Cerebellar cortex (tissue), 1 donor: ENCODE measurements around the gene CDC23.
"Not testable (repeated sequence)": the region's sequence is repeated elsewhere in the genome, so short reads cannot be mapped to it uniquely, and the experiment has no call there.

ENCODE experiments used
- DNase-seq: peaks from one replicate; pipeline ENCODE4 v3.0.0-alpha.2; 2015; ENCODE audit warnings: low spot score

CDC23 gene

GRCh38 chr5:138216799-138217198, 3.7 kb upstream of the CDC23 start:
- no peak for DNase-seq

DNA sequence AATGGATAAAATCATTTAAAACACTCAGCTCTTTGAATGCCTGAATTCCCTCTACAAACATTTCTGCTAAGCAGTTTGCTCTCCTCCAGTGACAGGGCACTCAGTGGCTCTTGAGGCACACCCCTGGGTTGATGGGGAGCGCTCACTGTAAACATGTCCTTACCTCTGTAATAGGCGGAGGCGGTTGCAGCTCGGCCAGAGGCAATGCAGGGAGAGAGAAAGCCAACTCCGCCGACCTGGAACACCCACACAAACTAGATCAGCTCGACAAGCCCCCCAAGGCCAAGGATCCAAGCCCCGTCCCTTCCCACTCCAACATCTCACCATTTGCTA, 329 bp downstream of the CDC23 start:
- DNase-seq = no peak

- DNase-seq = no peak
Observed at GRCh38 chr5:138210985-138211384, 2.1 kb downstream of the CDC23 start.

DNA sequence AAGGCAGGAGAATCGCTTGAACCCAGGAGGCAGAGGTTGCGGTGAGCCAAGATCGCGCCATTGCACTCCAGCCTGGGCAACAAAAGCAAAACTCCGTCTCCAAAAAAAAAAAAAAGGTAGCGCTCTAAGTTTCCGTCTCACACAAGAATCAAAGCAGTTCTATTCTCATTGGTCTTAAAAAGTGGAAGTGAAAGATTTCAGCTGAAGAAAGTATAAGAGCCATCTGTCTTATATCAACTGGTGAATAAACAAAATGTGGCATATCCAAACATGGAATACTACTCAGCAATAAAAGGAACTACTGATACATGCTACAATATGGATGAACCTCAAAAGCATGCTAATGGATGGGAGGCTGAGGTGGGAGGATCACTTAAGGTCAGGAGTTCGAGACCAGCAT, 19.3 kb downstream of the CDC23 start:
- DNase-seq = not testable (repeated sequence)

GRCh38 chr5:138192826-138193225, 20.3 kb downstream of the CDC23 start:
- DNase-seq = no peak

GRCh38 chr5:138188626-138189025, 24.5 kb downstream of the CDC23 start:
- no peak for DNase-seq

- DNase-seq = no peak
Observed at GRCh38 chr5:138186002-138186447, 27.1 kb downstream of the CDC23 start.

DNA sequence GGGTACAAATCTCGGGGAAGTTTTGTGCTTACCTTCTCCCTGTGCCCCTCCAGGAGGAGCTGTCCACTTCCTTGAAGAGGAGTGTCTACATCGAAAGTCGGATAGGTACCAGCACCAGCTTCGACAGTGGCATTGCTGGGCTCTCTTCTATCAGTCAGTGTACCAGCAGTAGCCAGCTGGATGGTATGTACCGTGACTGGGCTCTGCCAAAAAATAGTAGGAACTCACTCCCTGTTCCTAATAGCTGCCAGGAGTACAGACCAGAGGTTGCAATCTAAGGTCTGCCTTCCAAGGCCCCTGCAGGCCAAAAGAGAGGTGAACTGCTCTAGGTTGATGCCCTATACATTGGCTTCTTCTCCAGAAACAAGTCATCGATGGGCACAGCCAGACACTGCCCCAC, 30.3 kb downstream of the CDC23 start:
- DNase-seq = no peak

DNA sequence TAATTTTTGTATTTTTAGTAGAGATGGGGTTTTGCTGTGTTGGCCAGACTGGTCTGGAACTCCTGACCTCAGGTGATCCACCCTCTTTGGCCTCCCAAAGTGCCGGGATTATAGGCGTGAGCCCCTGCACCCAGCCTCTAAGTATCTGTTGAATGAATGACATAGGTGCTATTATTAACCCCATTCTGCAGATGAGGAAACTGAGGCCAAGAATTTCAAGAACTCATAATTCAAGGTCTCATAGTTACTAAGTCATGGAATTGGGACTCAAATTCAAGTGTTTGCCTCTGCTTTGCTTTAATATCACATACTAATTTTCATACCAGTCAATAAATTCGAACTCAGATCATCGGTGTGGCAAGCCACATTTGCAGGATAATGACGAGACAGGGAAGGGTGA, 32.3 kb downstream of the CDC23 start:
- no peak for DNase-seq

GRCh38 chr5:138180183-138180782, 32.8 kb downstream of the CDC23 start:
- DNase-seq = peak; percentile 67

DNA sequence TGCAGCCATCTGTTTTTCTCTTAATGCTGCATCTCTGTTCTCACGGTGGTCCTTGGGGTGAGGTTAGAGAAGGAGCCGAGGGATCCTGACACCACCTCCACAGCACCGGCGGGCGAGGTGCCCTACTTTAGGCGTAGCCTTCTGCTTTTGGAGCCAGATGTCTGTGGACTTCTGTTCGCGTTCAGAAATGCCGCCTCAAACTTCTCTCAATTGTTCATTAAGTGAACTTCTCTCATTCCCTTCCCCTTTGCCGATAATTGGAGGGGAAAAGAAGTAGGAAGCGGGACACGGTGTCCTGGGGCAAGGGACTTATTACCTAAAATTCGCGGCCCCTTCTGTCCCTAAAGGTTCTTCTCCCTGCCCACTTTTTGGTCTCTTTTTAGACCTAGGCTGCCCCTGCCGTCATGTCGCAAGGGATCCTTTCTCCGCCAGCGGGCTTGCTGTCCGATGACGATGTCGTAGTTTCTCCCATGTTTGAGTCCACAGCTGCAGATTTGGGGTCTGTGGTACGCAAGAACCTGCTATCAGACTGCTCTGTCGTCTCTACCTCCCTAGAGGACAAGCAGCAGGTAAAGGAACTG, 33.8 kb downstream of the CDC23 start:
- DNase-seq = no peak

GRCh38 chr5:138178516-138179276, 34.4 kb downstream of the CDC23 start, which contains the start of the genes BRD8 and KIF20A:
Gene BRD8 (minus strand): TSS chr5:138178630. CDS start chr5:138178614, 16 bp downstream.
Gene KIF20A (plus strand): TSS chr5:138179112. CDS start chr5:138179681, 569 bp downstream.
- DNase-seq = peak; percentile 98

DNA sequence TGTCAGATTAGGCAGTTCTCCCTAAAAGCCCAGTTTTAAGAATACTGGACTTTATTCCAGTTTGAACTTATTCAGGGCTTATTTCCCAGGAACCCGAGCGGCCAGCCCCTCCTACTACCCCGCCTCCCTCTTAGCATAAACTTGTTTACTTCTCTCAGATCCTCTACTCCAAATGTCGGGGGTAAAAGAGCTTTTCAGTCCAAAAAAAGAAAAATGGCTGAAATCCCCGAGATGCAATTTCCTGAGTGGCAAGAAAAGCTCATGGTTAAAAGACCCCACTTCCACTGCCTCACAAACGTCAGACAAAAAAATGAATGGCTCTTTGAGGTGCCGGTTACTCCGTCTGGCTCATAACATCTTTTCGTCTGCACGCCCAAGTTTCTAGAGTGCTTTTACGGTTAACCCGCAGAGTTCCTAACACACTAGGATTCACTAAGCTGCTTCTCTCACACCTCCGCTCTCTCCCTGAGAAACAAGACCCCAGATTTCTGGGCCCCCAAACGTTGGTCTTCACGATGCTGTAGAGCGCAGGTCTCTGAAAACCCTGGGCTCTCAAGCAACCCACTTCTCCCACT, 35.1 kb downstream of the CDC23 start:
- DNase-seq = peak; percentile 58

DNA sequence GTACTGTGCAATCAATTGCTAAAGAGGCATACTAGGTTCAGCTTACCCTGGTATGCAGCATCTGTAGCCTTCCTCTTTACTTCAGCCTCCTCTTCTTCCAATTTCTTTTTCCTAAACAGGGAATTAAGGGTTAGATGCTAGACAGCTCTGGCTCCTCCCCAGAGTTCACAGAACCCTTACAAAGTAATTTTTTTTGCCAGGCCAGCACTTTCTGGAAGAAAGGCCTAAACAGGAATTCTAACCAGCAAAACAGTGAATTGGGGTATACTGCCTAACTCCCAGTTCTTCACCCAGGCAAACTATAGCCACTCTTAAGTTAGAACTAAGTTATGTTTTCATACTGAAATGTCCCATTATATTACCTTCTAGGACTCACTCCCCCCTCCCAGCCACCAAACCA, 42.8 kb downstream of the CDC23 start:
- no peak for DNase-seq

DNA sequence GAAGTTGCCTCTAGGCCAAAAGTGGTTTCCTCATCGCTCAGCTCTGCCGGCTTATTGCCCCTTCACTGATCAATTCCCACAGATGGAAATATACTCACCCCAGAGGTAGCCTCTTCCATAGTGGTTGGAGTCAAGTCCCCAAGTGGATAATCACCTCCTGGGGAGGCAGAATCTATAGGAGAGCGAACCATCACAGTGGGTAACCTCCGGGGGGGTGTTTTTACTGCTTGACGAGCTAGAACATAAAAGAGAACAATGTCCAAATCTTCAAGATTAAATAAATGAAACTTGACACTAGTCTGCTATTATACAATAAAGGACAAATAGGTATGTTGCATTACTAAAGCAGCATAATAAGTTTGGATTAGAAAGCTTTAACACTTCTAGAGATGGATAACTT, 44.0 kb downstream of the CDC23 start:
- DNase-seq = no peak

DNA sequence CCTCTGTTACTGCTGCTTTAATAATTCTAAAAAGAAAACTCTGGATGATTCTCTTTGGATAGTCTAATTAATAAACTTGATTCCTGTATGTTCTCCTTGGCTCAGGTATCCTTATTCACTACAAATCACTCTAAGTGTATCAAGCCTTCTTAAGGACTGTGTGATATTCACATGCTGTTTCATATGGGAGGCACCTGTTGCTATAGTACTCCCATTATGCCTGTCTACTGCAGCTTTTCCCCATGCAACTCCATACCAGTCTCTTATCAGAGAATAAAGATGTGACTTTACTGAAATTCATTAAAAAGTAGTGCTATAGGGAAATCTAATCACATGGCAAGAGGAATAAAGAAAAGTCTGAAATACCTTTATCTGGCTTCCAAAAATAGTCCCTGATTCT, 49.4 kb downstream of the CDC23 start:
- DNase-seq = no peak

DNA sequence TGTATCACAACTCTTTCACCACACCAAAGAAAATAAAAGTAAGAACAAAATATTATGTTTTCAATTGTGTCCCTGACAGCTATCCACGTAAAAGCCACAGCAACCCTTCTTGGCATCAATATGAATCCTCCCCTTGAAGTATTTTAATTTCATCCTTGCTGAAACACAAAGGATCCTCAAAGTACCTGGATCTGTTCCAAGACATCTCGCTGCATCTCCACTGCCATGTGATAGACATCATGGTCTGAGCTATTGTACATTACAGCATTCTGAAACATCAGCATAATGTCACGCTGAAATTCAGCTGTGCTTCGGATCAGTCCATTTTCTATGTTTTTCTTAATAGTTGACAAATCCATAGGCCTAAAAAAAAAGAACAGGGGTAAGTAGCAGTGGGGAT, 52.4 kb downstream of the CDC23 start:
- no peak for DNase-seq

- no peak for DNase-seq
Observed at GRCh38 chr5:138159666-138160065, 53.5 kb downstream of the CDC23 start.

- no peak for DNase-seq
Observed at GRCh38 chr5:138157626-138158025, 55.5 kb downstream of the CDC23 start.

DNA sequence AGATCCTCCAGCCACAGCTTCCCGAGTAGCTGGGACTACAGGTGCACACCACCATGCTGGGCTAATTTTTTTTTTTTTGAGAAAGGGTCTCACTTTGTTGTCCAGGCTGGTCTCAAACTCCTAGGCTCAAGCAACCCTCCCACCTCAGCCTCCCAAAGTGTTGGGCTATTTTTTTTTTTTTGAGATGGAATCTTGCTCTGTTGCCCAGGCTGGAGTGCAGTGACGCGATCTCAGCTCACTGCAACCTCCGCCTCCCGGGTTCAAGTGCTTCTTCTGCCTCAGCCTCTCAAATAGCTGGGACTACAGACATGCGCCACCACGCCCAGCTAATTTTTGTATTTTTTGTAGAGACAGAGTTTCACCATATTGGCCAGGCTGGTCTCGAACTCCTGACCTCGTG, 57.1 kb downstream of the CDC23 start:
- not testable (repeated sequence) for DNase-seq

DNA sequence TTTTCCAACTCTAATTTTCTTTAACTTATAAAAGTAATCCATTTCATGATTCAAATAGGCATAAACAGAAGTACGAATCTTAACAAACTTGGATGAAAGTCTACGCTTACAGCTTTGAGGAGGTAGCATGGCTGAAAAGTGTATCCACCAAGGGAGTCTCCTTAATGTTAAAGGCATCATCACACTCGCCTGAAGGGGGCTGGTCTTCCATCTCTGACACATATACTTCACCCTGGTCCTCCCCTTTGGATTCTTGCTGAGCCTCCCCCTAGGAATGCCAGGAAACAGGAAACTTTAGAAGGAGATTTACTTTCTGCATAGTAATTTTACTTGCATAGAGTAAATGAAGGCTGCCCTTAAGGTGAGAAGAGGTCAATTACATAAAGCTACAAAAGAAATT, 63.6 kb downstream of the CDC23 start:
- no peak for DNase-seq

DNA sequence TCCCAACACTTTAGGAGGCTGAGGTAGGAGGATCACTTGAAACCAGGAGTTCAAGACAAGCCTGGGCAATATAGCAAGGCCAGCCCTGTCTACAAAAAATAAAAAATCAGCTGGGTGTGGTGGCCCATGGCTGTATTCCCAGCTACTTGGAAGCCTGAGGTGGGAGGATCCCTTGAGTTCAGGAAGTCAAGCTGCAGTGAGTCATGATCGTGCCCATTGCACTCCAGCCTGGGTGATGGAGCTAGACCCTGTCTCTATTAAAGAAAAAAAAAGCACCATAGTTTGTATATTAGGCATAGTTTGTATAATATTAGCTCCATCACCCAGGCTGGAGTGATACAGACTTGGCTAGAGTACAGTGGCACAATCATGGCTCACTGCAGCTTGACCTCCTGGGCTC, 64.3 kb downstream of the CDC23 start:
- DNase-seq = no peak

GRCh38 chr5:138143578-138143977, 69.5 kb downstream of the CDC23 start:
- DNase-seq = not testable (repeated sequence)
